Fibroblast of skin of left biceps (primary cell): ENCODE data around the gene IKZF4.
"Not testable (repeated sequence)": the region's sequence is repeated elsewhere in the genome, so short reads cannot be mapped to it uniquely, and the experiment has no call there.

ENCODE experiments used
- DNase-seq, 2 experiments: peaks; one replicate each; pipeline ENCODE4 v3.0.0-alpha.2; 2013; ENCODE audit warnings: low read depth in 2 of 2

Gene IKZF4

DNA sequence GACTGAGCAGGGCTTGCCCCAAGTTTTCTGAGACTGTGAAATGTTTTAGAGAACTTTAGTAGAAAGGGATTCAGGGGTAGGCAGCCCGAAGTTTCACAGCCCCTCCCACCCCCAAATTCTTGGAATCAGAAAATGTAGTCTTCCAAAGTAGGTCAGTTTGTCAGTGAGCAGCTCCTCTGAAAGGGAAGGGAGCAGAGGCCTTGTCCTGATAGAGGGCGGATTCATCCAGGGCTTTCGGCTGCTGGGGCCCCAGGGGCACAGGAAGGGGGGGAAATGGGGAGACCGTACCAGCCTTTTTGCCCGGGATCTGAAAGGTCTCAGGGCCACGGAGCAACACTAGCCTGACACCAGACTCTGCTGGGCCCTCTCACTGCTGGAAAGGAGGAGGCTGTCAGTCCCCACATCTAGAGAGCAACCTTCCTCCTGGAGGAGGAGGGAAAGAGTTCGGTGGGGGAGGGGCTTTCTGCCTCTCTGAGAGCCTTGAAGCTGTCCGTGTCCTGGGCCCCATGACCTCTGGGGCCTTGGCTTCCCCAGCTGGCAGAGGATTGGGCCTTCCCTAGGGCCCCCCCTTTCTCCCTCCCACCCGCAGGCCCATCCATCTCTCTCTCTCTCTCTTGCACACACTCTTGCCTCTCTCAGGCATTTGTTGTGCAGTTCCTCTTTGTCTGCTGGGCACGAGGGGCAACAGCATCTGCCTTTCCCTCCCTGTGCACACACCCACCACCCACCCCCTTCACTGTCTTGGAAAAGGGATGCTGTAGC lies at the start of gene IKZF4:
Gene IKZF4 (plus strand): TSS at position 621 of the 762 bp plus-strand sequence. CDS start 451 bp downstream, outside the sequence.
- no peak for DNase-seq

DNA sequence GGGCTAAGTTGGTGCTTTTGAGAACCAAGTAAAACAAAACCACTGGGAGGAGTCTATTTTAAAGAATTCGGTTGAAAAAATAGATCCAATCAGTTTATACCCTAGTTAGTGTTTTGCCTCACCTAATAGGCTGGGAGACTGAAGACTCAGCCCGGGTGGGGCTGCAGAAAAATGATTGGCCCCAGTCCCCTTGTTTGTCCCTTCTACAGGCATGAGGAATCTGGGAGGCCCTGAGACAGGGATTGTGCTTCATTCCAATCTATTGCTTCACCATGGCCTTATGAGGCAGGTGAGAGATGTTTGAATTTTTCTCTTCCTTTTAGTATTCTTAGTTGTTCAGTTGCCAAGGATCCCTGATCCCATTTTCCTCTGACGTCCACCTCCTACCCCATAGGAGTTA lies 48.8 kb upstream of the IKZF4 start:
- DNase-seq: no peak

DNA sequence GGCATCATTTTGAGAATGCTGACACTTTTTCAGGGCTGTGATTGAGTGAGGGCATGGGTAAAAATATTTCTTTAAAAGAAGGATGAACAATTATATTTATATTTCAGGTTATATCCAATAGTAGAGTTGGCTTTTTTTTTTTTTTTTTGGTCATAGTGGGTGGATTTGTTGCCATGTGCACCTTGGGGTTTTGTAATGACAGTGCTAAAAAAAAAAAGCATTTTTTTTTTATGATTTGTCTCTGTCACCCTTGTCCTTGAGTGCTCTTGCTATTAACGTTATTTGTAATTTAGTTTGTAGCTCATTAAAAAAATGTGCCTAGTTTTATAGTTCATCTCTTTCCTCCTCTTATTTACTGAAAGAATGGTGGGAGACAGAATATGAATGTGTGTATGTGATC lies 48.4 kb upstream of the IKZF4 start:
- DNase-seq: no peak

DNA sequence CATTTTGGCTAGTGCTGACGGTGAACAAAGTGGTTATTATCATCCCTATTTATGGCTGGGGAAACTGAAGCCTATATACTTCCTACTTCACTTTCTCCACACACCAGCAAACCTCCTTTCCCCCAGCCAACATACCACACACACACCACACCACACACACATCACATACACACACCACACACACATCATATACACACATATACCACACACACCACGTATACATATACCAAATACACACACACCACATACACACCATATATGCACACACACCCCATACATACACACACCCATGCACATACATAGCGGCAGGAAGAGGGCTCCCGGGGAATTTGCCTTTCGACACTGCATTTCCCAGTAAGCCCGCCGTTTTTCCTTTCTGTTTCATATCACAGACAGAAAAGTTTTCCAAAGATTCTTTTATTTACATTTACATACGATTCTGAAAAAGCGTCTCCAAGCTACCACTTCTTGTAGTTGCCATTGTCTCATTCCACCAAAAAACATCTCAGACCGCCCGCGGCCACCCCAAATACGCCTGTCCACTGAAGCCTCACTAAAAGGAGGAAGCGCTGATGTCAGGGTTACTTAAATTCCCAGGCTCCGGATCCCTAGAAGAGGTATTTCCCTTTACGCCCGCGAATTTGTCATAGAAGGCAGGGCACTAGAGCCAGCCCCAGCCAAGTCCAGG lies 47.8 kb upstream of the IKZF4 start:
- peak in 1 of 2 experiments; percentile 10 for DNase-seq

DNA sequence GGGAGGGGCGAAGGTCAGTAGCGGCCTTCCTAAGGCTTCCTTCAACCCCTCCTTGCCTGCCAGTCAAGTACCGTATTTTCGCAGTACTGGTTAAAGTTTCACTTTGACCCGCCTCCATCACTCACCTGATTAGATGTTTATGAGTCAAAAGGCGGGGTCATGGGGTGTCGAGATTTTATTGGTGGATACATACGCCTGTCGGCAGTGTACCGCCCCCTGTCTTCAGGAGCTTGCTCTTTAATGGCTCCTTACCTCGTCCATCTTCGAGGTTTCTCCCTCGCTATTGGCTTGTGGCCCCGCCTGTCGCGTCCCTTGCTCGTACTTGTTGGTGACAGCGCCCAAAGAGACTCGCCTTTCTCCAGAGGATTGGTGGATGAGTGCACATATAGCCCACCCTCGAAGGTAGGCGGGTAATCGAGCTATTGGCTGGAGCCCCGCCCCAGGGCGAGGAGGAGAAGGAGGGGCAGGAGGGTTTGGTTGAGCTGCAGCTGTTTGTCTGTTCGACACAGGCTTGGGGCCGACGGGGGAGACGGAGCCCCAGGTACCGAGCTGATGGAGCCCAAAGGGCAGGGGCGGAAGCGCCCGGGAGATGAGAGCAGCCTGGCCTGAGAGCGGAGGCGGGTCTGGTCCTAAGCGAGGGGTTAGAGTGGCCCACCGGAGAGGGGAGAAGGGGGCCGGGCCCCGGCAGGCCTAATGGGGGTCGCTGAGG lies 47.1 kb upstream of the IKZF4 start, which contains the start of gene RAB5B:
Gene RAB5B (plus strand): TSS at position 480 of the 709 bp plus-strand sequence. CDS start 12,883 bp downstream, outside the sequence.
- peak; percentile 100 for DNase-seq

DNA sequence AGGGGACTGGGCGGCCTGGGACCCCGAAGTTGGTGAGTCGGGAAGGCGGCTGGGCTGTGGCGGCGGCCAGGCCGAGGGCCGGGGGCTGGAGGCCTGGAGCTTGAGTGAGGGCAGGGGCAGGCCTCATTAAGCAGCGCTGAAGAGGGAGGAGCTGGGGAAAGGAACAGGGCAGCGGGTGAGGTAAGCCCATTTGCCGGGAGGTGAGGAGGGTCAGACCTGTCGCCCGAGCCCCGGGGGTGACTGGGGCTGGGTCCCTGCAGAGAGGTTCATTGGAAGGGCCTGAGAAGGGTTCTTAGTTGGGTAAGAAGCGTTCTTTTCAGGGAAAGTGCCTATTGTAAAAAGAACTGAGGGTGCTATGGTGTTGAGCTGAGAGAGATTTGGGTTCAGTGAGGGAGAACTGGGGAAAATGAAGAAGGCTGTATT lies 46.5 kb upstream of the IKZF4 start:
- no peak for DNase-seq

DNA sequence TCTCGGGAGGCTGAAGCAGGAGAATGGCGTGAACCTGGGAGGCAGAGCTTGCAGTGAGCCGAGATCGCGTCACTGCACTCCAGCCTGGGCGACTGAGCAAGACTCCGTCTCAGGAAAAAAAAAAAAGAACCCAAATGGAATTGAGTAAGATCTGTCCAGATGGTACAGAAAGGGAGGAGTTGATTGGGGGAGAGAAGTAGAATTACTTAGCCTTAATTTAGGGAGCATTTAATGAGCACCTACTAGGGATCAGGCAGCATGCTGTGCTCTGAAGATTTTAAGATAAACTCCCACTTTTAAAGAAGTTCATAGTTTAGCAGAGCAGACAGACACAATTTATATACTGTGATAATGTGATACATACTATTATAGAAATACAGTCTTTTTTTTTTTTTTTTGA lies 42.5 kb upstream of the IKZF4 start:
- DNase-seq: no peak

DNA sequence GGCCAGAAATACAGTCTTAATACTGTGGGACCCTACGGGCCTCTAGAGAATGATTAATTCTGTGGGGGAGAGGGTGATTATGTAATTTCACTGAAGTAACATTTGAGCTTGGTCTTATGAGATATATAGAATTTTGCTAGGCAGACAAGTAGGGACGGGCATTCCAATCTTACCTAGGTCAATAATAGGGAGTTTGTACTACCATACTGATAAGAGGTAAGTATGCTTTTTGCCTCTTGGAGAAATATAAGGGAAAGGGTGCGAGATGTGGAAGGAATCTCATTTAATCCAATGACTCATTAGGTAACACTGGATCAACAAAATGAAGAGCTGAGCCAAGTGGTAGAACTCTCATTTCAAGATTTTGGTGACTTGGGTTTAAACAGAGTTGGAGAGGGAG lies 41.8 kb upstream of the IKZF4 start:
- DNase-seq: no peak

DNA sequence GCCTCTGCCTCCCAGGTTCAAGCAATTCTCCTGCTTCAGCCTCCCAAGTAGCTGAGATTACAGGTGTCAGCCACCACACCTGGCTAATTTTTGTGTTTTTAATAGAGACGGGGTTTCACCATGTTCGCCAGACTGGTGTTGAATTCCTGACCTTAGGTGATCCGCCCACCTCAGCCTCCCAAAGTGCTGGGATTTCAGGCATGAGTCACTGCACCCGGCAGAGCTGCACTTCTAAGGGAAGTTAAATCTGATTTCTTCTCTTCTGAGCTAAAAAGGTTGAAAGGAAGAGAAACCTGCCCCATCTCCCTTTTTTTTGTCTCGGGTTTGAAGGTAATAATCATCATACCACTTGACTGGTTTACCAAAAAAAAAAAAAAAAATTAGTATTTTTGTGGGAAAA lies 39.0 kb upstream of the IKZF4 start:
- DNase-seq: not testable (repeated sequence)

DNA sequence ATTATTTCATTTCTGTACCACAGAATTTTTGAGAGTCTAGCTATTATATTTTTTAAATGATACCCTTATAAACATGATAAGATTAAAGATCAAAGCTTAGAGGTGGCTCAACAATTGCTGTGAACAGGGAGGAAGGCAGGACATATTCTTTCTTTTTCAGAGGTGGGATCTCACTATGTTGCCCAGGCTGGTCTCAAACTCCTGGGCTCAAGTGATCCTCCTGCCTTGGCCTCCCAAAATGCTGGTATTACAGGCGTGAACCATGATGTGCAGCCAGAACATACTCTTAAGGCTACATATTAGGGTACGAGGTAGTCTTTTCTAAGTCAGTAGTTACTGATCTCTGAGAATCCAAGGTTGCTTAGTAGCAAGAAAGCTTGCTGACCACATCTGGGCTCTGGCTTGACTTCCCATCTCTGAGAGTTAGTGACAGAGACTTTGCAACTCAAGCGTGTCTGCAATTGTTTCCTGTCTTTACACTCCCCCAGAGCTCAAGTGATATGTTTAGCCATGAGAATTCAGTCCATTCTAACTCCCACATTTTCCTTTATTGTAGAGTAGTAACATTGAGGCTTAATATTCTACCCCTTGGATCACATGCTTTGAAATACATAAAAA lies 38.4 kb upstream of the IKZF4 start:
- DNase-seq: no peak

DNA sequence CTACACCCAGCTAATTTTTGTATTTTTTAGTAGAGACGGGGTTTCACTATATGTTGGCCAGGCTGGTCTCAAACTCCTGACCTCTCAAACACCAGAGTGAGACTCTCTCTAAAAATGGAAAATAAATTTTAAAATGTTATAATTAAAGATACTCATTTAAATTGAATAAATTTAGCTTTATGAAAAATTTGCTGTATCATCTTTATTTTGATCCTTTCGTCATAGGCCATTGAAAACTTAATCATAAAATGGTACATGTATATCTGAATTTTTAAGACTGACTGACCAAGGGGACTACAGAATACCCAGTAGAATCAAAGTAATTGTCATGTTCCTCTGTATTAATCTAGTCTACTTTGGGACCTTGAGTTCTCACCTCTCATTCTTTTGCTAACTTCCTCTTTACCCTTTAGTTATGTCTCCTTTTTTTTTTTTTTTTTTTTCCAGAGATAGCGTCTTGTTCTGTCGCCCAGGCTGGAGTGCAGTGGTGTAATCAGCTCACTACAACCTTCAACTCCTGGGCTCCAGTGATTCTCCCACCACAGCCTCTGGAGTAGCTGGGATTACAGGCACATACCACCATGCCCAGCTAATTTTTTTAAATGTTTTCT lies 37.5 kb upstream of the IKZF4 start:
- DNase-seq: no peak

DNA sequence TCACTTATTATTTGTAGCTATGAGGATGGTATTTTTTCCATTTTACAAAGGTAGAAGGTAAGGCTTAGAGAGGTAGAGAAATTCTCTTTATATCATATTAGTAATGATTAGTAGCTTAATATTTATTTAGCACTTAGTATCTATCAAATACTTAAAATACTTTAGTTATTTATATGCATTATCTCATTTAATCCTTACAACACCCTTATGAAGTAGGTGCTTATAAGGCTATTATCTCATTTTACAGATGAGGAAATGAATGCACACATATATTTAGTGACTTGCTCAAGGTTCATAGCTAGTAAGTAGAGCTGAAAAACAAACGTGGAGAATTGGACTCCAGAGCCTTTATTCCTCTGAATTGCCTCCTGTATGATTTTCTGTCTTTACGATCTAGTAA lies 36.0 kb upstream of the IKZF4 start:
- no peak for DNase-seq

DNA sequence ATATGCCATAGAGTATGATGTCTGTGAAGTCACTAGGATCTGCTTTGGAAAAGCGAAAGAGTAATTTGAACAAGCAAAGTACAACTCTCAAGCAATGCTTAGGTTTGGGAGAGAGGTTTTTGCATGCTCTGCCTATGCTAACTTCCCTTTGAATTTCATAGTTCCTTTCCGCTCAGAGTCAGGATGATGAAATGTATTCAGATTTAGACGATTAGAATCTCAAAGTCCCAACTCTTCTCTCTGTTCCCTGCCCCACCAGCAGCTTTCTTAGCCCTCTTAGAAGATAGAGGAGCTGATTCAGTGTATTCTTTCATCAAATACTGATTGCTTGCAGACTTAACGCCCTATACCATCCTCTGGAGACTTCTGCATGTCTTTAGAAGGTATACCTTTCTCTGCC lies 35.5 kb upstream of the IKZF4 start:
- DNase-seq: no peak

DNA sequence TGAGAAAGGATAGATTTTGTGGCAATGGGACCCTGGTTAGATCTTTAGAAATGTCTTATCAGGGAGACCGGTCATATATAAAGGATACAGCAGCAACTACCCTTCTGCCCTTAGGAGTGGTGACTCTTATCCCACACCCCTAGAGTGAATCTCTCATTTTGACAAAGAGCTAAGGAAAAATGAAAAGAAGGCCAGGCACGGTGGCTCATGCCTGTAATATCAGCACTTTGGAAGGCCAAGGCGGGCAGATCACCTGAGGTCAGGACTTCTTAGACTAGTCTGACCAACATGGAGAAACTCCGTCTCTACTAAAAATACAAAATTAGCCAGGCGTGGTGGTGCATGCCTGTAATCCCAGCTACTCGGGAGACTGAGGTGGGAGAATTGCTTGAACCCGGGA lies 34.9 kb upstream of the IKZF4 start:
- not testable (repeated sequence) for DNase-seq

DNA sequence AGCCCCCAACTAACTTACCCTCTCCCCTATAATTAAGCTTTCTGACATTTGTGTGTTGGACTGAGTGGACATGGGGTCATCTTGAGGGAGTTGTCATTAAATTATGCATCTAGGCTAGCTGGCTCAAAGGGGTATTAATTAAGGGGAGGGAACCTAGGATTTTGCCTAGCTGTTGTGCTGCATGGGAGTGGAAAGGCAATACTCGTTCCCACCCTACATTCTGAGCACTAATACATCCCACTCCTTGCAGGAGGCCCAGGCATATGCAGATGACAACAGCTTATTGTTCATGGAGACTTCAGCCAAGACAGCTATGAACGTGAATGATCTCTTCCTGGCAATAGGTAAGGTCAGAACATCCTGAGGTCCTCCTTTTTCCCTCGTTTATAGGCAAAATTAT lies 29.7 kb upstream of the IKZF4 start:
- DNase-seq: no peak

DNA sequence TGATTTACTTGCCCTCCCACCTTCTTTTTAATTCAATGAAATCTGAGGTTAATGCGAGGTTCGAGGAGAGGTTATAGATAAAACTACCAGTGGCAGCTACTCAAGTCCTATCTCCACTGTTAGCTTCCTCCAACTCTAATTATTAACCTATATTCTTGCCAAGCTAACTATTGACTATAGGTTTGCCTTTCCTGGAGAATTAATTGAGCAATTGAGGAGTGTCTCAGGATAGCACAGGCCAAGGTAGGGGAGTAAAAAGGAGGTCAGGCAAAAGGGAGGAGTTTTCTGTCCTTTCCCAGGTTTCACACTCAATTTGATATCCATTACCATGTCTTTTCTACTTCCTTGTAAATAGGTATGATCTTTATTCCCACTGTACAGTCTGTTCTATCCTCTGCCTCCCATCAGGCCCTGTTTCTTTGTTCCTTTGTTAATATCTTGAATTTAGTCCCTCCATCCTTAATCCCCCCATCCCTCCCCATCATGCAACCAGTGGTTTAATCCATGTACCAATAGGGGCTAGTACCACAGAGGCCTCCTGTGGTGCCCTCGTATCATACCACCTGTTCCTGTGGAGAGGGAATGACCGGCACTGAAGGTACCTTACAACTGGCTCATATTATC lies 27.5 kb upstream of the IKZF4 start:
- no peak for DNase-seq

DNA sequence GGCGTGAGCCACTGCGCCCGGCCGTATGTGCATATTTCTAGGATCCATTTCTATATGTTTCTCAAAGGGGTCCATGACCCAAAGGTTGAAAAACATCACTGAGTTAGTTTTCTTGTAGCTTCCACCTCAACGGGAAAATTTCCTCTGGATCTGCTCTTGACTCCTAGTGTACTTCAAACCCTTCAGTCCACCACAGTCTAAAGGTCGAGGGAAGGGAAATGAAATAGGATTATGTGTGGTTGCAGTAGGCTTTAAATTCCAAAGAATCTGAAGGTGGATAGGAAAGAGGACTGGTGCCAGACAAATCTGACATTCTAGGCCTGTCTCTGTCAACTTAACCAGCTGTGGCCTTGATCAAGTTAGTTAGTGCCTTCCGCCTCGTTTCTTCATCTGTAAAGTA lies 25.5 kb upstream of the IKZF4 start:
- no peak for DNase-seq

DNA sequence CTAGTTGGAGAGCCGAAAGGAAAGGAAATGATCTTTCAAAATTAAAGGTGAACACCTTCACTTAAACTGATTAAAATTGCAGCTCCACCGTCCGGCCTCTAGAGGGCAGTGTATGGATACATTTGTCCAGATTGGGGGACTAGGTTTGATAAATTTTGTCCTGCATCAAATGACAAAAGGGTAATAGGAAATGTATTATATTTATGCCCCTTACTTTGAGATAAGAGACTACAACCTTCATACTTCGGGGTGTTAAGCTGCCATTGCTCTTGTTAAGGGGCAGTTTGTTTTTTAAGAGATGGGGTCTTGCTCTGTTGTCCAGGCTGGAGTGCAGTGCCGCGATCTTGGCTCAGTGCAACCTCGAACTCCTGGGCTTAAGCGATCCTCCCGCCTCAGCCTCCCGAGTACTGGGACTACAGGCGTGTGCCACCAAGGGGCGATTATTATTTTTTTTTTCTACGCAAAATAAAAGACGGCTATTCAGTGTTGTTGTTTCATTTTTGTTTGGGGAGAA lies 24.6 kb upstream of the IKZF4 start:
- DNase-seq: peak in 1 of 2 experiments; percentile 19

DNA sequence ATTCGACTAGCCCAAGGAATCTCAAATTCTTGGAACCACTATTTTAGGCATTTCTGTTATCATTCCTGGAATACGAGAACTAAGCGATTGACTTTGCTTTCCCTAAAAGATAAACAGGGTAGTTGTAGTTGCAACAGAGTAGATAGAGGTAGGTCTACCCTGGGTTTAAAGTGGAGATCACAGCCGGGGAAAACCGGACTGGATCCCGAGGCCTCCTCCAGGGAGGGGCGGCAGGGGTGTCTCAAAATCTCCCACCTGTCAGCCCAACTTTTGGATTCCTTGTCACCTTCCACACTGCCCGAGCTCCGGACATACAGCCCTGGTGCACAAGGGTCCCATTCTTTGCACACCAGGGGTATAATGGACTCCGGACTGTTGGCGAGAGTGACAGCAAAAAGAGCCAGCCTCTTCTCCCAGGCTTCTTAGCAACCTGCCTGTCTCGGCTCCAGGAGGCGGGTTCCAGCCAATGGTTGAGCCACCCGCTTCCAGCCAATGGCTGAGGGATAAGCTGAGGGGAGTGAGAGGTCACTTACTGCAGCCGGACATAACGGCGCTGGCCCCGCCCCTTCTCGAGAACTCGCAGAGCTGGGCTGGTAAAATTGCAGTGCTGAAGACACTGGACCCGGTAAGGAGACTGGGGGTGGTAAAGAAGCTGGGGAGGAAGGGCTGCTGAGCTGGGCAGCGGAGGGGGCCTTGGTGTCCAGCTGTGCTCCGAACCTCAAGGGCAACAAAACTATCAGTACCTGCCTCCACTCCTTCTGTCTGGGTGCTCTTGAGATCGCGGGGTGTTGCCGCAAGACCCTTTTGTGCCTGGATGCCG lies 23.9 kb upstream of the IKZF4 start, which contains the start of gene SUOX:
Gene SUOX (plus strand): TSS at position 562 of the 820 bp plus-strand sequence. CDS start 4,946 bp downstream, outside the sequence.
- peak; percentile 64 to 67 for DNase-seq

DNA sequence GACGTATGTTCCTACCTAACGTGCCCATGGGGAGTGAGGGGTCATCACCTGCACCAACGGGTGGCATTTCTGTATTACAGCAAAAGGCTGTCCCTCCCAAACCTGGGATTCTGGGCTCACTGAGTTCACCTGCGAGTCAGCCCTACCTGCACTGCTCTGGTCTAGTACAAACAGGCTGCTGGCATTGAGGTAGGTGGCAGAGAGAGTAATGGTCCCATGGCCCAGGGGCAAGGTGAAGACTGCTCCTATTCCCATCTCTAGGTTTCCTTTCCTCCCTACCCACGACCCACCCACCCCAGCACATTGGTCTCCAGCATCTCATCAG lies 23.3 kb upstream of the IKZF4 start:
- DNase-seq: no peak
